Stimulated activated CD4-positive, alpha-beta T cell treated with anti-CD3 and anti-CD28 coated beads, TNF-alpha, amount 100 ng/mL, for 4 hours (primary cell): ENCODE results near the gene RHBDF2.

Experiments
- DNase-seq, 3 experiments: peaks; one replicate each; pipeline ENCODE4 v3.0.0-alpha.2; 2020; ENCODE audit warnings: low read depth in 3 of 3

The RHBDF2 gene

GRCh38 chr17:76439314-76439928 lies 61.8 kb downstream of the RHBDF2 start:
- no peak for DNase-seq

DNA sequence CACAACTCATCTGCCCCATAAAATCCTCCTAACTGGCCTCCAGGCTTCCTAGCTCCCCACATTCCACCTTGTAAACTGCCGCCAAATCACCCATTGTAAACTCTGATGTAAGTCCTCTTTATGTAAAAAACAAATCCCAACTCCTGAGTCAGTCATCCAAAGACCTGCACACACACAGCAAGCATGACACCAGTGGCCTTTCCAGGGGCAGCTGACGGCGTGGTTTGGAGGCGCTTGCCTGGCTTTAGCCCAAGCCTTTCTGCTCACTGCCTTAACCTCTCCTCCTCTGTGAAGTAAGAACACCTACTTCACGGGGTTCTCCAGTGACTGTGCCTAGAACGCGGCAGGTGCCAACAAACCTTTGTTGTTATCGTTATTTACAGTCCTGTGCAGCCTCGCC lies 62.3 kb downstream of the RHBDF2 start:
- DNase-seq = no peak

GRCh38 chr17:76437467-76438402 lies 63.5 kb downstream of the RHBDF2 start:
- DNase-seq = no peak

DNA sequence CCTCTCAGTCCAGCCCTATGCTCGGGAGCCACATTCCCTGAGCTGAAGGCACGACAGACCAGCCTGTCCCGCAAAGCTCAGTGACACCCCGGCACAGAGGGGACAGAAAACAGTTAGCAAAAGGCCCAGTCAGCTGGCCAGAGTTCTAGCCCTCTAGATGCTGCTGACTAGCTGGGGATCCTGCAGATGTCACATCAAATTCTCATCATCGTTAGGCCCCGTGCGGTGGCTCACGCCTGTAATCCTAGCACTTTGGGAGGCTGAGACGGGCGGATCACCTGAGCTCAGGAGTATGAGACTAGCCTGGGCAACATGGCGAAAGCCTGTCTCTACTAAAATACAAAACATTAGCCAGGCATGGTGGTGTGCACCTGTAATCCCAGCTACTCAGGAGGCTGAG lies 65.5 kb downstream of the RHBDF2 start:
- no peak for DNase-seq

DNA sequence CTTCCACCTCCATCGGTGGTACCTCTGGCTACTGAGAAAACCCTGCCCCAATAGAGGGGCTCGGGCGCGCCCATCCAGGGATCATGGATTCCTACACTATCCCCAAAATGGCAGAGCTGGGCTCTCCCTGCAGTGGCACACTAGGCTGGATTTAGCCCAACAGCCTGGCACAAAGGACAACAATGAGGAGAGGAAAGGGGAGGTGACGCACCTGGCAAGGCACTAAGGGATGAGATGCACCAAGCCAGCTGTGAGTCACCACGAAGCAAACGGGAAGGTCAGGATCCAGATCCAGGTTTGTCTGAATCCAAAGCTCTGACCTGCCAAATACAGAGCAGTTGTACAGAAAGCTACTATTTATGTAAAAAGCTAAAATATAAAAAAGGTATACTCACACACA lies 66.4 kb downstream of the RHBDF2 start:
- no peak for DNase-seq

DNA sequence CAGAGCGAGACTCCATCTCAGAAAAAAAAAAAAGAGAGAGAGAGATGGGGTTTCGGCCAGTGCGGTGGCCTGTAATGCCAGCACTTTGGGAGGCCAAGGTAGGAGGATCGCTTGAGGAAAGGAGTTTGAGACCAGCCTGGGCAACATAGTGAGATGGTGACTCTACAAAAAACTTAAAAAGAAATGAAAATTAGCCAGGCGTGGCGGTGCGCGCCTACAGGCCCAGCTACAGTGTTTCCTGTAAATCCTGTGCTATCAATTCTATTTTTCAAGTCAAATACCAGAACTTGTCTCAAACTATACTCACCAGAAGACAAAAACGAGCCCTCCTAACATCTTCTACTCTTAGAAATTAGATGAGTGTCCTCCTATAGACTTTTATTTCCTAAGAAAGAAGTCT lies 67.5 kb downstream of the RHBDF2 start:
- no peak for DNase-seq

DNA sequence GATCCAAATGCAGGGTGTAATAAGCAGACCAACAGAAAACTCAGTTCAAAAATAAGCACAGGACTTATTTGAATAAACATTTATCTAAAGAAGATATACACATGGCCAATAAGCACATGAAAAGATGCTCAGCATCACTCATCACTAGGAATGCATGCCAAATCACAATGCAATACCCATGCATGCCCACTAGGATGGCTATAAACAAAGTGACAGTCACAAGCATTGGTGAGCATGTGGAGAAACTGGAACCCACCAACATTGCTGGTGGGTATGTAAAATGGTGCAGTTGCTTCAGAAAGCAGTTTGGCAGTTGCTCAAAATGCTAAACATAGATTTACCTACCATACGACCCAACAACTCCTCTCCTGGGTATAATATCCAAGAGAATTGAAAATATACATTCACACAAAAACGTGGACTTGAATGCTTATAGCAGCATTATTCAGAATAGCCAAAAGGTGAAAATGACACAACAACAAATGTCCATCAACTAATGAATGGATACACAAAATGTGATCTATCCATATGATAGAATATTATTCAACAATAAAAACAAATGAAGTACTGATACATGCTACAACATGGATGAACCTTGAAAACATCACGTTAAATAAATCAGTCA lies 68.4 kb downstream of the RHBDF2 start:
- no peak for DNase-seq

GRCh38 chr17:76432004-76432403 lies 69.2 kb downstream of the RHBDF2 start:
- no peak for DNase-seq

GRCh38 chr17:76431509-76431908 lies 69.7 kb downstream of the RHBDF2 start:
- no peak for DNase-seq

GRCh38 chr17:76428511-76428910 lies 72.7 kb downstream of the RHBDF2 start:
- DNase-seq = no peak

DNA sequence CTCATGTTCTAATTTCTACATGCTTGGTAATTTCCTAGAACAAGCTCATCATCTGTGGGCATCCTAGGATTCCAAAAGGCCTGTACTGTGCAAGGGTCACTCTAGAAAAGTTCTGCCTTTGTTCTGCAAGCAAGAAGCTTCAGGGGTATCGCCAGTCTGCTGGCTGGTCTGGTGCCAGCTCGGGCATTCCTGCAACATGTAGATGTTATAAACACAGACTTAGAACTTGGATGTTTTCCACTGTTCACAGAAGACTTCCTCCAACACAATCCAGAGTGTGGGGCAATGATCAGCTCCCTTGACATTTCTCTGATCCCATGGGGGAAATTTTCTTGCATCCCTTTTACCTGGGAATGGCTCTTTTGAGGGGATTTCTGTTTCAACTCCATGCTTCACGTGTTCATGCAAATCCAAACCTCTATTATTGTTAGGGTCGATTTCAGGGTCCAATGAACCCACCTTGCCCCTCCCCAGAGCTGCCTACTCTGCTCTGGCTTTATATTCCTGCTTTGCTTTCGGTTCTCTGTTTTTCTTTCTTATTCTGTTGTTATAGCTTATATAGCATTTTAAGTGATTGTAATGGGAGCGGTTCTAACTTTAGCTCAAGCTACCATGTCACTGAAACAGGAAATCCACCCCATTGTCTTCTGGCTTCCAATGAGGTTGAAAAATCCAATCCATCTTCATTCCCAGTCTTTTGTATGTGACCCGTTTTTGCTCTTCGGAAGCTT lies 73.6 kb downstream of the RHBDF2 start:
- DNase-seq = no peak

DNA sequence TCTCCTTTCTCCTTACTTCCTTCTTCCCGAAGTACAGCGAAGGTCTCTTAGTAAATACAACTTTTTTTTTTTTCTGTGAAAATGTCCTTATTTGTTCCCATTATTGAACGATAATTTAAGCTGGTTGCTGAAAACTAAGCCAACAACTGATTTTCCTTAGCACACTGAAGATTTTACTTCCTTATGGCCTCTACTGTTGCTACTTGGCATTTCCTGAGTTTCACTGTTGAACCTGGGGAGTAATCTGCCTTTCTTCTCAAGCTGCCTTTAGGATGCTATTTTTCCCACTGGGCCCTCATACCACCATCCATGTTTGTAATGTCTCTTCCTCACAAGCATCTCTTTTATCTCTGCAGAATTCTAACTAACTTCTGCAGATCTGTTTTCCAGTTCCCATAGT lies 74.4 kb downstream of the RHBDF2 start:
- DNase-seq = no peak

DNA sequence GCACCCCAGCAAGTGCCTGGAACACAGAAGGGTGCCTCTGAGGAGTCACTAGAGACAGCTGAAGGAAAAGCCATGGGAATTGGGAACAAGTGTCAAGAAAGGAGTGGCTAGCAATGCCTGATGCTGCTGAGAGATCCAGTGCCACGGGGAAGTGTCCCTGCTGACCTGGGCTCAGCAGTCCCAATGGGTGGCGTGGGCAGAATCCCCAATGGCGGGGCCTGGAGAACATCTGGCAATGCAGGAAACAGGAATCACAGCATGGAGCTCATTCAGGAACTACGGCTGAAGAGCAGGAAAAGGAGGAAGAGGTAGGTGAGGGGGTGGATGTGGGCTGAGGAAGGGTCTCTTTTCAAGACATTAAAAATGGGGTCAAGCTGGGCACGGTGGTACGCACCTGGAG lies 78.4 kb downstream of the RHBDF2 start:
- no peak for DNase-seq

- DNase-seq = no peak
Observed at GRCh38 chr17:76422406-76422805, 78.8 kb downstream of the RHBDF2 start.

- no peak for DNase-seq
Observed at GRCh38 chr17:76421044-76421407, 80.2 kb downstream of the RHBDF2 start.
